Uterus (tissue), 4 donors: ENCODE data around the gene MAGI2. TPM values are rescaled to one million over a fixed set of nuclear protein-coding genes. Genes with fewer than 3 reads are reported as not detected.
A peak's percentile ranks its signal among the peaks of the same experiment; 100 is the strongest.

ENCODE experiments used
- DNase-seq, 2 donors: peaks; one replicate each; pipeline ENCODE4 v3.0.0-alpha.2; 2019 to 2020
- H3K27ac ChIP-seq, 2 donors: fragments of 200-600 bp; sonication (generic); 1 replicate in 1 of 2; 2 replicates in 1 of 2; pipeline ENCODE4 v1.5.1; 2016 to 2018
- H3K27me3 ChIP-seq, 2 donors: fragments of 200-600 bp; sonication (generic); one replicate each; pipeline ENCODE4 v1.5.1; 2018 to 2019; ENCODE audit warnings: control low read depth in 1 of 2
- H3K36me3 ChIP-seq, 2 donors: fragments of 200-600 bp; sonication (generic); one replicate each; pipeline ENCODE4 v1.5.1; 2019; ENCODE audit warnings: control low read depth in 1 of 2
- H3K4me1 ChIP-seq, 2 donors: fragments of 200-600 bp; sonication (generic); one replicate each; pipeline ENCODE4 v1.5.1; 2018 to 2019; ENCODE audit warnings: control low read depth in 1 of 2
- H3K4me3 ChIP-seq, 2 donors: fragments of 200-600 bp; sonication (generic); 1 replicate in 1 of 2; 2 replicates in 1 of 2; pipeline ENCODE4 v1.5.1; 2018 to 2019; ENCODE audit warnings: mild to moderate bottlenecking in 1 of 2
- H3K9me3 ChIP-seq, 2 donors: fragments of 200-600 bp; sonication (generic); one replicate each; pipeline ENCODE4 v1.5.1; 2019; ENCODE audit warnings: control low read depth in 1 of 2
- POLR2A ChIP-seq, 2 donors: fragments of 450-650 bp; IDR thresholded peaks; one replicate each; pipeline ENCODE4 v1.6.1; 2016; ENCODE audit warnings: antibody characterized with exemption in 2 of 2, mild to moderate bottlenecking in 1 of 2, moderate library complexity in 1 of 2
- intact Hi-C: fragments of 100-400 bp; cut with DNase I; formaldehyde crosslinking; loops from one replicate; pipeline ENCODE4 v1.15.1; 2023; ENCODE audit warnings: low total_unique reads
- total RNA-seq, 4 donors: library from RNA; depleted of rRNA in 3 of 4; stranded (reverse); fragments of >200 nt in 3 of 4; gene quantifications; one replicate each; pipeline versions ENCODE4 v1.1.0 to v1.2.4, GENCODE V29; 2014 to 2023
- TF ChIP-seq, protein P1 (sequence below), 4 experiments: fragments of 200-600 bp in 2 of 4; fragments of 450-650 bp in 2 of 4; sonication (generic) in 2 of 4; IDR thresholded peaks; one replicate each; pipeline ENCODE4 v1.5.1; 2016 to 2019; ENCODE audit warnings: antibody characterized with exemption in 4 of 4, mild to moderate bottlenecking in 2 of 4, moderate library complexity in 1 of 4
- donor health status: DM: yes; HTN: yes; CAD: no.

Gene MAGI2
- total RNA-seq, 4 donors from 2014 or later, result 5.3 to 23.2 (median 13.8) TPM

DNA sequence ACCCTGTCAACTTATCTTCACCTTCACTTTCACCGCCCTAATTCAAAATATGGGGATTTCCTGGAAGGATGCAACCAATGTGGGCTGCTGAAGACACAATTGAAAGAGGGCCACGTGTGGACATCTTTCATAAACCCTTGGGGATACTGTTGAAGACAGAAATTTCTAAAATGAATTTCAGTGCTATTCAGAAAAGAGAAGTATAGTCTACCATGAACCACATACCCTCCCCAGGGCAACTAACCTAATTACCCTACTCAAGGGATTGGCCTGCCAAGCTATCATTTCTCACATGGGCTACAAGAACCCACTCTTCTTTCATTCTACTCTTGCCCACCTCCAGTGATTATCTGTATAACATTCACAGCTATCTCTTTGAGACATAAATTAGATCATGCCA lies 1428.9 kb downstream of the MAGI2 start:
- no peak for TF ChIP-seq POLR2A (IDR thresholded peaks at IDR 0.05)
- TF ChIP-seq, protein P1, sequence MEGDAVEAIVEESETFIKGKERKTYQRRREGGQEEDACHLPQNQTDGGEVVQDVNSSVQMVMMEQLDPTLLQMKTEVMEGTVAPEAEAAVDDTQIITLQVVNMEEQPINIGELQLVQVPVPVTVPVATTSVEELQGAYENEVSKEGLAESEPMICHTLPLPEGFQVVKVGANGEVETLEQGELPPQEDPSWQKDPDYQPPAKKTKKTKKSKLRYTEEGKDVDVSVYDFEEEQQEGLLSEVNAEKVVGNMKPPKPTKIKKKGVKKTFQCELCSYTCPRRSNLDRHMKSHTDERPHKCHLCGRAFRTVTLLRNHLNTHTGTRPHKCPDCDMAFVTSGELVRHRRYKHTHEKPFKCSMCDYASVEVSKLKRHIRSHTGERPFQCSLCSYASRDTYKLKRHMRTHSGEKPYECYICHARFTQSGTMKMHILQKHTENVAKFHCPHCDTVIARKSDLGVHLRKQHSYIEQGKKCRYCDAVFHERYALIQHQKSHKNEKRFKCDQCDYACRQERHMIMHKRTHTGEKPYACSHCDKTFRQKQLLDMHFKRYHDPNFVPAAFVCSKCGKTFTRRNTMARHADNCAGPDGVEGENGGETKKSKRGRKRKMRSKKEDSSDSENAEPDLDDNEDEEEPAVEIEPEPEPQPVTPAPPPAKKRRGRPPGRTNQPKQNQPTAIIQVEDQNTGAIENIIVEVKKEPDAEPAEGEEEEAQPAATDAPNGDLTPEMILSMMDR (IDR thresholded peaks at IDR 0.05), result no peak
- intact Hi-C loops, result no loop called here
- Histone ChIP-seq H3K27me3 (no peaks in the 10 kb centered on the region), H3K36me3 (no peaks in the 10 kb centered on the region), H3K9me3 (no peaks in the 10 kb centered on the region), H3K4me3 (no peak overlapping the region), H3K27ac (no peak overlapping the region), H3K4me1 (no peaks in the 10 kb centered on the region)
- DNase-seq, result no peak

DNA sequence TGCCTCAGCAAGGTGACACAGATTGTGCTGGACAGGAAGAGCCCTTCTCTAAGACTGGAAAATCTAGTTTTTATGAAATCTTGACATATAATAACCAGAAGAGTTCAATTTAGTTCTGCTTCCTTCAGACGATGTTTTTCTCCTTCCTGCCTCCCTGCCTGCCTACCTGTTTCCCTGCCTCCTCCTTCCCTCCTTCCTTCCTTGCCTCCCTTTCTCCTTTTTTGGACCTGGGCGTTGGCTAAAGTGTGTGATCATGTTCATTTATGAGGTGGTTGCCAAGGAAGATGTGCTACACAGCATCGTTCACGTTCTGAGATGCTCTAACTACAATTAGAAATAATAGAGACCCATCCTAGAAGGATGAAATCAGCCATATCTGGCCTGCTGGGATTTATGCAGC lies 1430.3 kb downstream of the MAGI2 start:
- Histone ChIP-seq H3K4me1 (no peaks in the 10 kb centered on the region), H3K9me3 (no peaks in the 10 kb centered on the region), H3K27me3 (no peaks in the 10 kb centered on the region), H3K27ac (no peak overlapping the region), H3K4me3 (no peak overlapping the region), H3K36me3 (no peaks in the 10 kb centered on the region)
- intact Hi-C loops, result no loop called here
- TF ChIP-seq POLR2A (IDR thresholded peaks at IDR 0.05), result no peak
- TF ChIP-seq, protein P1 (IDR thresholded peaks at IDR 0.05), result no peak
- no peak for DNase-seq

DNA sequence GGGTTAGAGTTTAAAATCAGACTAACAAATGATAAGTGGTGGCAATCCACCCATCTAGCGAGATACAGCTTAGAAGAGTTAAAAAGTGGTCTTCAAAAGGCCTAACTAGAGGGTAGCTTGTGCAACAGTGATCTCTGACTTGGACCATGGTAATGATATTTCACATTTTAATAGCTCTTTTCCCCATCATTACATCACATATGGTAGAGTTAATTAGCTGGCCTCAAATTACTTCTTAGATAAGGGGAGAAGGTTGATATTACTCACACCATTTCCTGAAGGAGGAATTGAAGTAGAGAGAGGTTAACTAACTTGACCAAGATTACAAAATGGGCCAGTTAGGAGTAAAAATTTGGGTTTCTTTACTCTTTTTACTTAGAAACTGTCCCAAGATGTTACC lies 1431.3 kb downstream of the MAGI2 start:
- Histone ChIP-seq H3K4me1 (no peaks in the 10 kb centered on the region), H3K27ac (no peak overlapping the region), H3K36me3 (no peaks in the 10 kb centered on the region), H3K4me3 (no peak overlapping the region), H3K9me3 (no peaks in the 10 kb centered on the region), H3K27me3 (no peaks in the 10 kb centered on the region)
- TF ChIP-seq POLR2A (IDR thresholded peaks at IDR 0.05), result no peak
- TF ChIP-seq, protein P1 (IDR thresholded peaks at IDR 0.05), result no peak
- no peak for DNase-seq
- intact Hi-C loops, result no loop called here

DNA sequence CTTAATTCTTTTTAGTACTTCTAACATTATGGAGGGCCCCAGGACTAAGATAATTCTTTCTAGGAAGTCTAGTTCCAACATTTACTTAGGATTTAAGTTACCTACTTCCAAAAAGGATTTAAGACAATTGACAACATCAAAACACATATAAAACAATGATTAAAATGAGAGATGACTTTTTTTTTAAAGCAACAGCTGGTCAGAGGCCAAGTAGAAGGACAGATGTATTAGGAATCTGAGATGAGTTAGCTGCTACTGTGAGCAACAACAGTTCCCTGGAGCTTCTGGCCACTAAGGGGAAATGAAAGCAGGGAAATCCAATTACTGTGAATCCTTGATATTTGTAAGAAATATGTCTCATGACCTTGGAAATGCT lies 1432.6 kb downstream of the MAGI2 start:
- Histone ChIP-seq H3K9me3 (no peaks in the 10 kb centered on the region), H3K36me3 (no peaks in the 10 kb centered on the region), H3K4me1 (no peaks in the 10 kb centered on the region), H3K27ac (peak overlapping the region; percentile 92 to 100), H3K4me3 (no peak overlapping the region), H3K27me3 (no peaks in the 10 kb centered on the region)
- intact Hi-C loops, result no loop called here
- no peak for DNase-seq
- TF ChIP-seq, protein P1 (IDR thresholded peaks at IDR 0.05), result no peak
- no peak for TF ChIP-seq POLR2A (IDR thresholded peaks at IDR 0.05)

DNA sequence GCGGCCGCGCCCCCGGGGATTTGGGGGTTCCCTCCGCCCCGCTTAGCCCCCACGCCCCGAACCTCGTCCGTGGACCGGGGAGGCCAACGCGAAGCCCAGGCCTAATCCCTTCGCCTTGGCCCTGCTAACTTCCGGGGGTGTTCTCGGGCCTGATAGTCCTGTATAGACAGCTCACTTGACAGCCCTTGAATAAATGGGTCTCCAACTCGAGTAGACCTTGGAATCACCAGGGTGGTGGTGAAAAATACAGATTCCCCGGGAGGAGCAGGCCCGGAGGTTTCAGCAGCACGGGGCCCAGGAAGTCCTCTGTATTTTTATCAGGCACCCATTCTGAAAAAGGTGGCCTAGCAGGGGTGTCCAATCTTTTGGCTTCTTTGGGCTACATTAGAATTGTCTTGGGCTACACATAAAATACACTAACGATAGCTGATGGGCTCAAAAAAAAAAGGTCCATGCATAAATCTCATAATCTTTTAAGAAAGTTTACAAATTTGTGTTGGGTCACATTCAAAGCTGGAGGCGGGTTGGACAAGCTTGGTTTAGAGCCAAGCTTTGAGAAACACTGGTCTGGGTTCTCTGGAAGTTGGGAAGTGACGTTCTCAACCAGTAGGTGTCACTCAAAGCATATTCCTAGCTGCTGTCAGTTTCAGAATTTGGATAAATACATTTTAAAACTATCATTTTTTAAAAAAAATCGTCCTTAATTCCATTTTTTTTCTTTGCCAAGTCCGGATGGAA lies 1433.2 kb downstream of the MAGI2 start:
- TF ChIP-seq POLR2A (IDR thresholded peaks at IDR 0.05), result no peak
- TF ChIP-seq, protein P1 (IDR thresholded peaks at IDR 0.05), result peak; percentile 57 to 76 (median 64)
- Histone ChIP-seq H3K27me3 (no peaks in the 10 kb centered on the region), H3K36me3 (no peaks in the 10 kb centered on the region), H3K27ac (peak overlapping the region; percentile 92 to 100), H3K4me3 (peak overlapping the region; percentile 58 to 69), H3K9me3 (no peaks in the 10 kb centered on the region), H3K4me1 (no peaks in the 10 kb centered on the region)
- DNase-seq, result peak; percentile 53 to 70
- intact Hi-C loops, result no loop called here
